AG04450 (cell line): ENCODE measurements around the gene PAQR6. TPM values are rescaled to one million over a fixed set of nuclear protein-coding genes. Genes with fewer than 3 reads are reported as not detected.

Experiments
- polyA plus RNA-seq: library from polyadenylated mRNA; depleted of rRNA; stranded (reverse); fragments of >200 nt; gene quantifications from 2 replicates; pipeline ENCODE4 v1.2.3, GENCODE V29; 2011; rRNA removed

PAQR6 gene
- polyA plus RNA-seq, 1 experiment, result 0.26 TPM

Other genes starting within 250 kb of the PAQR6 start
- 867 and 961 TPM in 2 replicates for gene SSR2, start 227.1 kb downstream of the PAQR6 start, polyA plus RNA-seq
- 22.7 and 23.2 TPM in 2 replicates for gene UBQLN4, start 194.3 kb downstream of the PAQR6 start, polyA plus RNA-seq
- gene LAMTOR2, start 193.3 kb downstream of the PAQR6 start, polyA plus RNA-seq, result 42.4 and 60.4 TPM in 2 replicates
- not detected in 2 replicates for gene RAB25, start 186.9 kb downstream of the PAQR6 start, polyA plus RNA-seq
- gene MEX3A, start 165.6 kb downstream of the PAQR6 start, polyA plus RNA-seq, result 11.8 and 14.6 TPM in 2 replicates
- gene LMNA, start 133.3 kb downstream of the PAQR6 start, polyA plus RNA-seq, result 365 and 382 TPM in 2 replicates
- 0.58 and 0.60 TPM in 2 replicates for gene SEMA4A, start 94.5 kb downstream of the PAQR6 start, polyA plus RNA-seq
- 24.1 TPM in 2 replicates for gene SLC25A44, start 54.0 kb downstream of the PAQR6 start, polyA plus RNA-seq
- gene PMF1, start 35.0 kb downstream of the PAQR6 start, polyA plus RNA-seq, result 43.5 and 53.3 TPM in 2 replicates
- gene BGLAP, start 5.9 kb downstream of the PAQR6 start, polyA plus RNA-seq, result 0.12 and 0.45 TPM in 2 replicates
- 20.8 and 27.8 TPM in 2 replicates for gene SMG5, start 34.8 kb upstream of the PAQR6 start, polyA plus RNA-seq
- gene TMEM79, start 36.3 kb upstream of the PAQR6 start, polyA plus RNA-seq, result 1.6 and 1.8 TPM in 2 replicates
- 25.5 and 36.4 TPM in 2 replicates for gene GLMP, start 47.6 kb upstream of the PAQR6 start, polyA plus RNA-seq
- not detected in 2 replicates for gene VHLL, start 51.3 kb upstream of the PAQR6 start, polyA plus RNA-seq
- 314 and 359 TPM in 2 replicates for gene CCT3, start 90.2 kb upstream of the PAQR6 start, polyA plus RNA-seq
- gene TSACC, start 90.5 kb upstream of the PAQR6 start, polyA plus RNA-seq, result 0.27 and 0.48 TPM in 2 replicates
- gene RHBG, start 121.2 kb upstream of the PAQR6 start, polyA plus RNA-seq, result not detected in 2 replicates